ENCODE measurements around the gene EIF6. TPM values are rescaled to one million over a fixed set of nuclear protein-coding genes. Genes with fewer than 3 reads are reported as not detected.

EIF6 gene
- total RNA-seq (10 to 100 TPM; 50.5 to 76.8 (median 62.2) TPM), polyA plus RNA-seq (100 to 1,000 TPM in 2 of 3 donors, 10 to 100 TPM in 1; 88.2 to 121 (median 104) TPM)
- long read RNA-seq, donor 1, transcript EIF6-201 (6 exons, 1,252 nt), result minor isoform, 8 of 107 reads
- long read RNA-seq, donor 1, transcript EIF6-203 (7 exons, 1,289 nt), result major isoform, 41 of 107 reads
- long read RNA-seq, donor 1, partial matches to known transcripts, result 57 of 107 reads
- long read RNA-seq, donor 1, other reads (novel, unspliced or antisense), result 0 of 107 reads
- long read RNA-seq, donor 2, transcript EIF6-203 (7 exons, 1,289 nt), result major isoform, 27 of 68 reads
- long read RNA-seq, donor 2, transcript EIF6-201 (6 exons, 1,252 nt), result minor isoform, 9 of 68 reads
- long read RNA-seq, donor 2, partial matches to known transcripts, result 31 of 68 reads
- long read RNA-seq, donor 2, other reads (novel, unspliced or antisense), result 0 of 68 reads

DNA sequence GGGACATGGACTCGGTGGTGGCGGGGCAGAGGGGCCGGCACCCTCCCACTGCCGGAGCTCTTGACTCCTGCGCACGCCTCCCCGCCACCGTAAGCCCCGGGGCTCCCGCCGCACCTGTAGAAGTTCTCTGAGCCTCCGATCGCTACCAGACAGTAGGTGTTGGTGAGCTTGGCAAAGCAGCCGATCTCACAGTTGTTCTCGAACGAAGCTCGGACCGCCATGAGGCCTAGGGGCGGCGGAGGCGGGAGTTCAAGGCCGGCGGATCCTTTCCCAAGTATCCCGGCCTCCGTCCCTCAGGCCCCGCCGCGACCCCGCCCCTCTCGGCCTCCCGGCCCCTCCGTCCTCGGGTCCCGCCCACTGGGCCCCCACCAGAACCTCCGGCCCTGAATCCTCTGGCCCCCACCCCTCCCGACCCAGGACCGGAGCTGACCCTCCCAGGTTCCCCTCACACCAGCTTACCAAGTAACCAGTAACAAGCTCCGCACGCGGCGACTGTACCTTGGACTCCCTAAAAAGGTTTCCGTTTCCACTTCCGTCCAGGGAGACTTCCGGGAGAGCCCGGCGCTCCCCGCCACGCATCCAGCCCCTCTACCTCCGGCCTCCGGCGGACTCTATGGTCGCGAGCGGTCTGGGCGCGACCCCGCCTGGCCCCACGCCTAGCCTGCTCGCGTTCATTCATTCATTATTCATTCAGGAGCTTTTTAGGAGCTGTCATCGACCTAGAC is at the start of gene EIF6:
EIF6 (minus strand) TSS at position 506 of the 725 bp plus-strand sequence; CDS start at position 221, 285 bp downstream.
- Histone ChIP-seq H3K4me3 (peak within 1 kb of the TSS; percentile 75 to 98 (median 90)), H3K36me3 (peaks cover 0 to 39% (median 17%) of the 10 kb centered on the region in 6 donors), H3K4me1 (peaks cover 7 to 50% (median 26%) of the 10 kb centered on the region in 6 donors), H3K9me3 (no peaks in the 10 kb centered on the region), H3K27ac (peak within 1 kb of the TSS; percentile 80 to 90 (median 86)), H3K27me3 (replicated peaks in 1 of 7) (no peaks in the 10 kb centered on the region)
- intact Hi-C loops (cut with DNase I; ENCODE audit: low total_unique reads), result no loop called here
- TF ChIP-seq, protein P1, sequence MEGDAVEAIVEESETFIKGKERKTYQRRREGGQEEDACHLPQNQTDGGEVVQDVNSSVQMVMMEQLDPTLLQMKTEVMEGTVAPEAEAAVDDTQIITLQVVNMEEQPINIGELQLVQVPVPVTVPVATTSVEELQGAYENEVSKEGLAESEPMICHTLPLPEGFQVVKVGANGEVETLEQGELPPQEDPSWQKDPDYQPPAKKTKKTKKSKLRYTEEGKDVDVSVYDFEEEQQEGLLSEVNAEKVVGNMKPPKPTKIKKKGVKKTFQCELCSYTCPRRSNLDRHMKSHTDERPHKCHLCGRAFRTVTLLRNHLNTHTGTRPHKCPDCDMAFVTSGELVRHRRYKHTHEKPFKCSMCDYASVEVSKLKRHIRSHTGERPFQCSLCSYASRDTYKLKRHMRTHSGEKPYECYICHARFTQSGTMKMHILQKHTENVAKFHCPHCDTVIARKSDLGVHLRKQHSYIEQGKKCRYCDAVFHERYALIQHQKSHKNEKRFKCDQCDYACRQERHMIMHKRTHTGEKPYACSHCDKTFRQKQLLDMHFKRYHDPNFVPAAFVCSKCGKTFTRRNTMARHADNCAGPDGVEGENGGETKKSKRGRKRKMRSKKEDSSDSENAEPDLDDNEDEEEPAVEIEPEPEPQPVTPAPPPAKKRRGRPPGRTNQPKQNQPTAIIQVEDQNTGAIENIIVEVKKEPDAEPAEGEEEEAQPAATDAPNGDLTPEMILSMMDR (IDR thresholded peaks at IDR 0.05 in 8 of 11, conservative IDR thresholded peaks at IDR 0.05 in 3 of 11), result no peak
- TF ChIP-seq POLR2A (IDR thresholded peaks at IDR 0.05) (no peak), POLR2AphosphoS5 (IDR thresholded peaks at IDR 0.05) (peak; percentile 73 to 86 (median 81))
- WGBS, 5 donors, result 0 to 1% (median 0%) methylated on average over 21 to 61 of the region's 61 CpGs
- DNase-seq, result peak; percentile 94

DNA sequence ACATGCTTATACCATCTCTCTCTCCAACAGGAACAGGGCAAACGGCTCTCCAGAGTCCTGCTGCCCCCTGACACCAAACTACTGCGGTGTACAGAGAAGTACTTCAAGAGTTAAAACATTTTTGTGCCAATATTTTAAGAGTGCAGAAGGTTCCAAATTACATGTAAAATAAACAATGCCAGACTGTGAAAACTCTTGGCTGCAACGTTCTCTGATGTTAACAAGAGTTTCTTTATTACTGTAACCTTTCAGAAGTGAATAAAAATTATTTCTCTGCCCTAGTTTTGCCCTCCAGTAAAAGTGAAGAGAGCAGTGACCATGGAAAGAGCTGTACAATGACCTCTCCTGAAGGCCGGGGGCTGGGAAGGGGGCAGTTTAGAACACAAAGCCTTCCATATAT is 49.0 kb upstream of the EIF6 start:
- Histone ChIP-seq H3K27me3 (replicated peaks in 1 of 7) (no peaks in the 10 kb centered on the region), H3K36me3 (peaks cover 0 to 35% (median 3%) of the 10 kb centered on the region in 6 donors), H3K4me1 (no peaks in the 10 kb centered on the region), H3K9me3 (no peaks in the 10 kb centered on the region), H3K27ac (no peak overlapping the region), H3K4me3 (no peak overlapping the region)
- TF ChIP-seq POLR2AphosphoS5 (IDR thresholded peaks at IDR 0.05) (no peak), POLR2A (IDR thresholded peaks at IDR 0.05) (no peak)
- TF ChIP-seq, protein P1 (IDR thresholded peaks at IDR 0.05 in 8 of 11, conservative IDR thresholded peaks at IDR 0.05 in 3 of 11), result no peak
- no peak for DNase-seq
- intact Hi-C loops (cut with DNase I; ENCODE audit: low total_unique reads), result no loop called here
- WGBS, 5 donors, result 79 to 90% (median 81%) methylated on average over 4 of the region's 4 CpGs

GRCh38 chr20:35332540-35333200 is 48.1 kb upstream of the EIF6 start:
- WGBS, 5 donors, result 94 to 98% (median 95%) methylated on average over 5 of the region's 5 CpGs
- H3K27ac ChIP-seq, result no peak overlapping the region
- intact Hi-C loops (cut with DNase I; ENCODE audit: low total_unique reads), result no loop called here
- H3K4me3 ChIP-seq, result no peak overlapping the region
- TF ChIP-seq POLR2AphosphoS5 (IDR thresholded peaks at IDR 0.05), result no peak
- TF ChIP-seq POLR2A (IDR thresholded peaks at IDR 0.05), result no peak
- TF ChIP-seq, protein P1 (IDR thresholded peaks at IDR 0.05 in 8 of 11, conservative IDR thresholded peaks at IDR 0.05 in 3 of 11), result no peak
- no peaks in the 10 kb centered on the region for H3K27me3 ChIP-seq (replicated peaks in 1 of 7)
- H3K36me3 ChIP-seq, result peaks cover 0 to 39% (median 3%) of the 10 kb centered on the region in 6 donors
- DNase-seq, result no peak
- H3K4me1 ChIP-seq, result peaks cover 0 to 2% (median 0%) of the 10 kb centered on the region in 6 donors
- H3K9me3 ChIP-seq, result no peaks in the 10 kb centered on the region
